ENCODE results near the gene SMARCA2.

The SMARCA2 gene

GRCh38 chr9:2117527-2117926 is 102.4 kb downstream of the SMARCA2 start:
- TF ChIP-seq SIN3A (IDR thresholded peaks at IDR 0.05; ENCODE audit: borderline replicate concordance, insufficient read depth, low read length) (no peak), FOXP2 (optimal IDR thresholded peaks at IDR 0.05; ENCODE audit: borderline replicate concordance, extremely low read depth, extremely low read length, insufficient read depth) (no peak), TAF1 (IDR thresholded peaks at IDR 0.05; ENCODE audit: borderline replicate concordance, insufficient read depth, low read length) (no peak)

GRCh38 chr9:2119566-2119965 is 104.4 kb downstream of the SMARCA2 start:
- no peak for TF ChIP-seq POLR2AphosphoS5 (IDR thresholded peaks at IDR 0.05; ENCODE audit: low read depth, low read length)
- TF ChIP-seq SIN3A (IDR thresholded peaks at IDR 0.05; ENCODE audit: borderline replicate concordance, insufficient read depth, low read length): no peak
- no peak for TF ChIP-seq FOXP2 (optimal IDR thresholded peaks at IDR 0.05; ENCODE audit: borderline replicate concordance, extremely low read depth, extremely low read length, insufficient read depth)
- no peak for TF ChIP-seq TAF1 (IDR thresholded peaks at IDR 0.05; ENCODE audit: borderline replicate concordance, insufficient read depth, low read length)
- no peak for TF ChIP-seq REST (IDR thresholded peaks at IDR 0.05; ENCODE audit: insufficient read depth in 1 of 2, low read depth in 2 of 2, low read length in 2 of 2)

GRCh38 chr9:2120926-2121689 is 106.0 kb downstream of the SMARCA2 start:
- TF ChIP-seq TAF1 (IDR thresholded peaks at IDR 0.05; ENCODE audit: borderline replicate concordance, insufficient read depth, low read length) (no peak), POLR2AphosphoS5 (IDR thresholded peaks at IDR 0.05; ENCODE audit: low read depth, low read length) (no peak), FOXP2 (optimal IDR thresholded peaks at IDR 0.05; ENCODE audit: borderline replicate concordance, extremely low read depth, extremely low read length, insufficient read depth) (no peak), REST (IDR thresholded peaks at IDR 0.05; ENCODE audit: insufficient read depth in 1 of 2, low read depth in 2 of 2, low read length in 2 of 2) (no peak), SIN3A (IDR thresholded peaks at IDR 0.05; ENCODE audit: borderline replicate concordance, insufficient read depth, low read length) (no peak)

DNA sequence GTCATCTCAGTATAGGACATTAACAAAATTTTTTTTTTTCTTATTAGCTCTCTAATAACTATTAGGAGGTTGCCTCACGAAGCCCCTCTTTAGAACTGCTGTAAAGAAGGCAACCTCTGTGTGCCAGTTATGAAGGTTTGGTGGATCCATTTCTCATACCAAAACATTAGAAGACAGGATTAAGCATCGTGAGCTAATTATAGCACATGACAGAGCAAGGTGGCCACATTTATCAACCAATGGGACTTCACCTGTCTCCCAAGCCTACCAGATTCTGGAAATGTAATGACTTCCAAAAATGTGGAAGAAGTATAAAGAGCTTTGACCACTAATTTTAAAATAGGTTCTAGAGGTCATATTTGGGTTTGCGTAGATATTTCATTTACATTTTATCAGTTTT is 107.2 kb downstream of the SMARCA2 start:
- TF ChIP-seq SIN3A (IDR thresholded peaks at IDR 0.05; ENCODE audit: borderline replicate concordance, insufficient read depth, low read length): no peak
- no peak for TF ChIP-seq POLR2AphosphoS5 (IDR thresholded peaks at IDR 0.05; ENCODE audit: low read depth, low read length)
- no peak for TF ChIP-seq TAF1 (IDR thresholded peaks at IDR 0.05; ENCODE audit: borderline replicate concordance, insufficient read depth, low read length)
- TF ChIP-seq FOXP2 (optimal IDR thresholded peaks at IDR 0.05; ENCODE audit: borderline replicate concordance, extremely low read depth, extremely low read length, insufficient read depth): no peak
- no peak for TF ChIP-seq REST (IDR thresholded peaks at IDR 0.05; ENCODE audit: insufficient read depth in 1 of 2, low read depth in 2 of 2, low read length in 2 of 2)

DNA sequence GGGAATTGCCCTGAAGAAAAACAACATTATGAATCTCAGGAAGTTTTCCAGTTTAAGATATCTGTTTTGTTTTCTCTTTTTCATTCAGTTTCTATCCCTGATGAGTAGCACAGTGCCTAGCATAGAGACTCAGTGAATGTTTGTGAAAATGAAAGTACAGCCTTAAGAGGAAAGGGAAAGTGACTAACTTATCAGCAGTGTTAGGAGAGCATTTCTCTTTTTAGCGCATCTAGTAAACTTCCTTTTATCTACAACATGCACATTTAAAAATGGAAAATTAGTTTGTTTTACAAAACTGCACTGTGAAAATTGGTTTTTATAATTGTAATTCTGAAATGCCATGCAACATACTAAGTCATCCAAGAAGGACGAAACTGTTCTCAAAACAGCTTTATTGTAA is 110.8 kb downstream of the SMARCA2 start:
- TF ChIP-seq TAF1 (IDR thresholded peaks at IDR 0.05; ENCODE audit: borderline replicate concordance, insufficient read depth, low read length): no peak
- TF ChIP-seq SIN3A (IDR thresholded peaks at IDR 0.05; ENCODE audit: borderline replicate concordance, insufficient read depth, low read length): no peak
- TF ChIP-seq FOXP2 (optimal IDR thresholded peaks at IDR 0.05; ENCODE audit: borderline replicate concordance, extremely low read depth, extremely low read length, insufficient read depth): no peak
- no peak for TF ChIP-seq POLR2AphosphoS5 (IDR thresholded peaks at IDR 0.05; ENCODE audit: low read depth, low read length)
- no peak for TF ChIP-seq REST (IDR thresholded peaks at IDR 0.05; ENCODE audit: insufficient read depth in 1 of 2, low read depth in 2 of 2, low read length in 2 of 2)
